Fibroblast of lung (primary cell): ENCODE data around the gene LONP2.

Source experiments
- EZH2 ChIP-seq: IDR thresholded peaks from 2 replicates; pipeline ENCODE4 v1.5.1; 2012; ENCODE audit warnings: low read length, control low read depth, mild to moderate bottlenecking; ENCODE audit errors: missing control alignments
- TF ChIP-seq, protein P1 (sequence below), 2 donors: IDR thresholded peaks in 1 of 2; conservative IDR thresholded peaks in 1 of 2; 1 replicate in 1 of 2; 2 replicates in 1 of 2; pipeline ENCODE4 v1.5.1; 2011 to 2012; ENCODE audit warnings: low read length in 2 of 2, control low read depth in 1 of 2, inconsistent platforms in 1 of 2, low read depth in 1 of 2, mild to moderate bottlenecking in 1 of 2

DNA sequence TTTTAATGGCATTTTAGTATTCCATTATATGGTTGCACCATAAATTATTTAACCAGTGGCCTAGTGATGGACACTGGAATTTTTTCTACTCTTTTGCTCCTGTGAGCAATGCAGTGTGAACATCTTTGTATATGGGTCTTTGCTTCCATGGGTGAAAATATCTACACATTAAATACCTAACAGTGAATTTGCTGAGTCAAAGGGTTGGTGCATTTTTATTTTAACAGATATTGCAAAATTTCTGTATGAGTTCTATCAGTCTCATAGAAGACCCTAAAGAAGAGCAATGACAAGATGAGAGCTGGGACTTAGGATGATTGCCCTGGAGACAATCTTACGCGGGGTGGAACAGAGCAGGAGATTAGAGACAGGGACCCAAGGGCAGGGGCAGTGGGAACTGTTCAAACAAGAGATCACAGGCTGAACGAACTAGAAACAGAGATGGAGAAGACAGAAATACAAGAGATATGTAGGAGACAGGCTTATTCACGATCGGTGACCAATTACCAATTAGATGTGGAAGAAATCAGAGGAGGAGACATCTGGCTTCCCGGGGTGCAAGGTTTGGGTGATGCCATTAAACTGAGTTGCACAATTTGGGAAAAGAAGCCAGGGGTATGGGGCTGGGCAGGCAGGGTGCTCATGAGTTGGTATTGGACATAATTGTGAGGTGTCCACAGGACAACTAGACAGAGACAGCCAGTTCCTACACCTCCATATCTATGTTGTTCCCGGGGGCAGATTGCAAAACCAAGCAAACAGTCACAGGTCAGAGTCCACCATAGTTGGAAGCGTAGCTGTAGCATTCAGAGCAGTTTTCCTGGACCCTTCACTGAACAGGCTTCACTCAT lies 39.9 kb upstream of the LONP2 start:
- TF ChIP-seq, protein P1, sequence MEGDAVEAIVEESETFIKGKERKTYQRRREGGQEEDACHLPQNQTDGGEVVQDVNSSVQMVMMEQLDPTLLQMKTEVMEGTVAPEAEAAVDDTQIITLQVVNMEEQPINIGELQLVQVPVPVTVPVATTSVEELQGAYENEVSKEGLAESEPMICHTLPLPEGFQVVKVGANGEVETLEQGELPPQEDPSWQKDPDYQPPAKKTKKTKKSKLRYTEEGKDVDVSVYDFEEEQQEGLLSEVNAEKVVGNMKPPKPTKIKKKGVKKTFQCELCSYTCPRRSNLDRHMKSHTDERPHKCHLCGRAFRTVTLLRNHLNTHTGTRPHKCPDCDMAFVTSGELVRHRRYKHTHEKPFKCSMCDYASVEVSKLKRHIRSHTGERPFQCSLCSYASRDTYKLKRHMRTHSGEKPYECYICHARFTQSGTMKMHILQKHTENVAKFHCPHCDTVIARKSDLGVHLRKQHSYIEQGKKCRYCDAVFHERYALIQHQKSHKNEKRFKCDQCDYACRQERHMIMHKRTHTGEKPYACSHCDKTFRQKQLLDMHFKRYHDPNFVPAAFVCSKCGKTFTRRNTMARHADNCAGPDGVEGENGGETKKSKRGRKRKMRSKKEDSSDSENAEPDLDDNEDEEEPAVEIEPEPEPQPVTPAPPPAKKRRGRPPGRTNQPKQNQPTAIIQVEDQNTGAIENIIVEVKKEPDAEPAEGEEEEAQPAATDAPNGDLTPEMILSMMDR (conservative IDR thresholded peaks at IDR 0.05 in 1 of 2, IDR thresholded peaks at IDR 0.05 in 1 of 2; ENCODE audit: low read depth in 1 of 2, low read length in 2 of 2), result no peak
- no peak for TF ChIP-seq EZH2
